ENCODE measurements around the gene KCNQ1. TPM values are rescaled to one million over a fixed set of nuclear protein-coding genes. Genes with fewer than 3 reads are reported as not detected.

The KCNQ1 gene
- total RNA-seq, 1 experiment from 2014 or later: 2.3 TPM

GRCh38 chr11:2577991-2578928, 133.5 kb downstream of the KCNQ1 start:
- no peaks in the 10 kb centered on the region for H3K79me1 ChIP-seq (ENCODE audit: insufficient read depth, low read depth, low read length, poor library complexity, severe bottlenecking)
- H3T11ph ChIP-seq (ENCODE audit: low read length): no peak overlapping the region
- H3K9ac ChIP-seq (ENCODE audit: extremely low read depth, insufficient read length, low read length): no peak overlapping the region
- H4K20me1 ChIP-seq (ENCODE audit: control insufficient read depth, insufficient read depth, insufficient read length): no peaks in the 10 kb centered on the region
- no peak overlapping the region for H3K4me2 ChIP-seq (ENCODE audit: insufficient read depth, insufficient read length, low read length)
- no peak overlapping the region for H3K18ac ChIP-seq (ENCODE audit: insufficient read length, low read depth, low read length)
- no peak overlapping the region for H2BK5ac ChIP-seq (ENCODE audit: insufficient read length, low read length)
- H2AK5ac ChIP-seq (ENCODE audit: insufficient read length, low read length): no peak overlapping the region
- no peak overlapping the region for H2BK12ac ChIP-seq (ENCODE audit: insufficient read length, low read depth, low read length)
- H3K4ac ChIP-seq (ENCODE audit: low read depth, low read length): no peak overlapping the region
- no peak overlapping the region for H4K5ac ChIP-seq (ENCODE audit: insufficient read length, low read depth, low read length)
- H4K91ac ChIP-seq (ENCODE audit: insufficient read length, low read depth, low read length): no peak overlapping the region
- DNase-seq: peak; percentile 21
- H3K27me3 Mint-ChIP-seq (ENCODE audit: low read depth): peaks cover 71% of the 10 kb centered on the region
- no peak overlapping the region for H3K4me3 Mint-ChIP-seq
- H2BK15ac ChIP-seq (ENCODE audit: low read depth, low read length): no peak overlapping the region
- no peaks in the 10 kb centered on the region for H3K9me3 Mint-ChIP-seq
- H2AFZ ChIP-seq (ENCODE audit: low read length): no peak overlapping the region
- H3K27ac Mint-ChIP-seq: no peak overlapping the region; a peak in 1 of 7 replicates
- H4K8ac ChIP-seq (replicated peaks; ENCODE audit: insufficient read length, low read depth, low read length): no peak overlapping the region
- no peak overlapping the region for H3K23ac ChIP-seq (ENCODE audit: insufficient read length, low read depth, low read length)
- H3K4me1 Mint-ChIP-seq: peaks cover 2 to 7% of the 10 kb centered on the region in 2 experiments; a peak in 2 of 4 replicates
- H3K4me1 ChIP-seq (ENCODE audit: insufficient read depth, low read length): no peaks in the 10 kb centered on the region
- no peak overlapping the region for H2BK20ac ChIP-seq (ENCODE audit: low read depth, low read length, poor library complexity, severe bottlenecking)
- no peak overlapping the region for H2BK120ac ChIP-seq (ENCODE audit: low read depth, low read length, poor library complexity, severe bottlenecking)
- H3K79me2 ChIP-seq (ENCODE audit: insufficient read depth, low read length): no peaks in the 10 kb centered on the region
- H3K27ac ChIP-seq (ENCODE audit: insufficient read length, low read depth, low read length): no peak overlapping the region
- no peak overlapping the region for H3K56ac ChIP-seq (ENCODE audit: insufficient read length, low read depth, low read length)
- no CpG with 5 or more reads among the region's 22 CpGs for WGBS (ENCODE audit: extremely low coverage, insufficient read length, low lambda C conversion rate)
- no peaks in the 10 kb centered on the region; the same call in 1 of the 2 replicates for H3K27me3 ChIP-seq (ENCODE audit: insufficient read depth, low read length)
- no peaks in the 10 kb centered on the region for H3K9me3 ChIP-seq (ENCODE audit: control insufficient read depth, low read depth, low read length)
- TF ChIP-seq CTCF (conservative IDR thresholded peaks at IDR 0.05): no peak
- H3K36me3 Mint-ChIP-seq (ENCODE audit: insufficient read depth in 1 of 3, low read depth in 3 of 3): no peaks in the 10 kb centered on the region
- H3K23me2 ChIP-seq (ENCODE audit: insufficient read length, low read depth, low read length, poor library complexity, severe bottlenecking): no peaks in the 10 kb centered on the region
- H3K14ac ChIP-seq (ENCODE audit: insufficient read depth, low read length): no peak overlapping the region; the same call in 1 of the 2 replicates

Measured in H9 (cell line).